Choroid plexus epithelial cell (primary cell): ENCODE results near the gene CEP44.

Source experiments
- DNase-seq: peaks from one replicate; pipeline ENCODE4 v3.0.0-alpha.2; 2010; ENCODE audit warnings: low read depth
- H3K4me3 ChIP-seq: 2 replicates; pipeline ENCODE4 v1.5.1; 2011; ENCODE audit warnings: low read depth, mild to moderate bottlenecking, control low read depth, low read length, moderate library complexity
- TF ChIP-seq, protein P1 (sequence below): conservative IDR thresholded peaks from 2 replicates; pipeline ENCODE4 v1.5.1; 2011; ENCODE audit warnings: low read depth, mild to moderate bottlenecking, control low read depth, inconsistent platforms, low read length, moderate library complexity

CEP44 gene, protein sequence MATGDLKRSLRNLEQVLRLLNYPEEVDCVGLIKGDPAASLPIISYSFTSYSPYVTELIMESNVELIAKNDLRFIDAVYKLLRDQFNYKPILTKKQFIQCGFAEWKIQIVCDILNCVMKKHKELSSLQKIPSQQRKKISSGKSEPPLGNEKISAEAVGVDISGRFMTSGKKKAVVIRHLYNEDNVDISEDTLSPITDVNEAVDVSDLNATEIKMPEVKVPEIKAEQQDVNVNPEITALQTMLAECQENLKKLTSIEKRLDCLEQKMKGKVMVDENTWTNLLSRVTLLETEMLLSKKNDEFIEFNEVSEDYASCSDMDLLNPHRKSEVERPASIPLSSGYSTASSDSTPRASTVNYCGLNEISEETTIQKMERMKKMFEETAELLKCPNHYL

DNA sequence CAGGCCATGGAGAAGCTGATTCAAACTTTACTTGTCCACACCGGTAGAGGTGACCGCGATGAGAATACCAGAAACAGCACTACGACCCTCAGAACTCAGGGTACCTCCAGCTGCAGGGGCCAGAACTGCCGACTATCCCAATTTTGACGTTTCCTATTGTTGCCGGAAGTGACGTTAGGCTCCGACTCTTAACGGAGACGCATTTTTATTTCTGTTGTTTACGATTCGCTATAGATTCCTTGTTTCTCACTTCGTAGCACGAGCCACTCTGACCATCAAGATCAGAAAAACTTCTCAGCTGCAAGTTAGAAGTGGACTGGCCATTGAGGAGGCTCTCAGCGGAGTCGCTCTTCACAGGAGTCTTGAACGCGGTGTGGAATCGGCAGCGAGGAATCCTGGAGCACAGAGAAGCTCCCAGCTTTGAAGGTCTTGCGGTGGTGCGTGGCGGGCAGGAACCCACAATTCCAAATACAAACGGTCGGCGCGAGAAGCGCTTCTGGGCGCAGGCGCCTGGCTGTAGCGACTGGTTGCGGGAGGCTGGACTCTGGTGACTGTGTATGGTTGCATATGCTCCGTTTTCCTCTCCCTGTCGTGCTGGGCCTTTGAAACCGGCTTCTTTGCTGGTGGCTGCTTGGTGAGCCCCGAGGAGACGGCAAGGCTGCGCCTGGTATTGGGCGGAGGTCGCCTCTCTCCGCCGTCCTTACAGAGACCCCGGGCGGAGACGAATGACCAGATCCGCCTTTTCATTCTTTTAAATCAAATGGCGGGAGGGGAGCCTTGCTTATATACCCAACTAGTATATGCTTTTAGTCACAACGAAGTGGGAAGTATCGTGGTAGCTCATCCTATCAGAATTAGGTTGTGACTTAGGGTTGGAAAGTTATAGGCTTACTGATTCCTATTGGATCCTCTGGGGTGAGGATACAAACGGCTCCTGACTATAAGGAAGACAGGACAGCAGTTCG, at the start of gene CEP44, which contains the start of gene FBXO8:
Gene CEP44, plus strand, starts transcription at position 405 of the 965 bp plus-strand sequence. CDS start 15,211 bp downstream, outside the sequence.
Gene FBXO8, minus strand, starts transcription at position 161 of the 965 bp plus-strand sequence. CDS start 20,575 bp downstream, outside the sequence.
- peak; percentile 81 for DNase-seq
- peak within 1 kb of the TSS; percentile 92 for H3K4me3 ChIP-seq
- TF ChIP-seq, protein P1, sequence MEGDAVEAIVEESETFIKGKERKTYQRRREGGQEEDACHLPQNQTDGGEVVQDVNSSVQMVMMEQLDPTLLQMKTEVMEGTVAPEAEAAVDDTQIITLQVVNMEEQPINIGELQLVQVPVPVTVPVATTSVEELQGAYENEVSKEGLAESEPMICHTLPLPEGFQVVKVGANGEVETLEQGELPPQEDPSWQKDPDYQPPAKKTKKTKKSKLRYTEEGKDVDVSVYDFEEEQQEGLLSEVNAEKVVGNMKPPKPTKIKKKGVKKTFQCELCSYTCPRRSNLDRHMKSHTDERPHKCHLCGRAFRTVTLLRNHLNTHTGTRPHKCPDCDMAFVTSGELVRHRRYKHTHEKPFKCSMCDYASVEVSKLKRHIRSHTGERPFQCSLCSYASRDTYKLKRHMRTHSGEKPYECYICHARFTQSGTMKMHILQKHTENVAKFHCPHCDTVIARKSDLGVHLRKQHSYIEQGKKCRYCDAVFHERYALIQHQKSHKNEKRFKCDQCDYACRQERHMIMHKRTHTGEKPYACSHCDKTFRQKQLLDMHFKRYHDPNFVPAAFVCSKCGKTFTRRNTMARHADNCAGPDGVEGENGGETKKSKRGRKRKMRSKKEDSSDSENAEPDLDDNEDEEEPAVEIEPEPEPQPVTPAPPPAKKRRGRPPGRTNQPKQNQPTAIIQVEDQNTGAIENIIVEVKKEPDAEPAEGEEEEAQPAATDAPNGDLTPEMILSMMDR: no peak

DNA sequence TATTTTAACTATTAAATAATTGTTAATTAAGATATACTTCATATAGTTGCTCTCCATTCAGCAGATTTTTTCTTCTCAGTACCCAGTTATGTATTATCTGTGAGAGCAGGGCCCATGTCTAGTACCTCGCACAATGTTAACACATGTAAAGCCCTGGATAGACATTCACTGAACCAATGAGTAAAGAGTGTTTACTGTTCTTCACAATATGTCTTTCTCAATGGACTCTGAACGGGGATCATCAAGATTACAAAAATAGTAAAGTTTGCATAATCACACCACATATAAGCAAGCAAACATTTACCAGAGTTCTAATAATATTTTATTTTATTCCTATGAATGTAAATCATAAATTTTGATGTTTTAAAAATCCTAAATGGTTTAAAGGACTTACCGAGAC, 47.4 kb upstream of the CEP44 start:
- H3K4me3 ChIP-seq: no peak overlapping the region
- no peak for DNase-seq
- TF ChIP-seq, protein P1: no peak

DNA sequence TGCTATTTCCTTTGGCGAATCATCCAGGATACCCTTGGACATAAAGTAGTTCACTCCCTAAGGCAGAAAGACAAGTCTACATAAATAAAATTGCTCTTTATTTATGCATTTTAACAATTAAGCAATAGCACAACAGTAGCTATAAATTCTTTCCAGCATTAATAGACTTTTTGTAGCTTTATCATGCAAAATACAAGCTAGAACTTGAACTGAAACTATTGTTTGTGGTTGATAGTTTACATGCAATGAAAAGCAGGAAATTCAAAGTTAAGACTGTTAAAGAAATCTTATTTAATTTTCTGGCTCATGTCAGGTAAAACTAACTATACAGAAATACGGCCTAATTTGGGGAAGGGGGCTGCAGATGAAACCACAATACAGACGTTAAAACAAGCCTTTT, 42.5 kb upstream of the CEP44 start:
- DNase-seq: no peak
- no peak overlapping the region for H3K4me3 ChIP-seq
- TF ChIP-seq, protein P1: no peak

DNA sequence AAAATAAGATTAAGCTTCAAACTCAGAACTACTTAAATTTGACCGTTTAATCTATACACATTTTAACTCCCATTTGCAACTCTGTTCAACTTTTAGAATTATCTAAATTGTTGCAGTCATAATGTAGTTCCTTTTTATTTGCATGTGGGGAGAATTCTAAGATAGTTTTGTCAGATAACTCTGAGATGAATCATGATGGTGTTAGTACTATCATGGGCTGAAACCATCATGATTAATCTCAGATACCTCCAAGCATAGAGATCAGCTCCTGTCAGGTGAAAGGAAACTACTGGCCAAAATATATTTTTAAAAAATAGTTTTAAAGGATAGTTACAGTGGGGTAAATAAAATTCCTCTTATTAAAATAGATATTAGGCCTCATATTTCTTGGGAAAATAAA, 39.3 kb upstream of the CEP44 start:
- TF ChIP-seq, protein P1: no peak

DNA sequence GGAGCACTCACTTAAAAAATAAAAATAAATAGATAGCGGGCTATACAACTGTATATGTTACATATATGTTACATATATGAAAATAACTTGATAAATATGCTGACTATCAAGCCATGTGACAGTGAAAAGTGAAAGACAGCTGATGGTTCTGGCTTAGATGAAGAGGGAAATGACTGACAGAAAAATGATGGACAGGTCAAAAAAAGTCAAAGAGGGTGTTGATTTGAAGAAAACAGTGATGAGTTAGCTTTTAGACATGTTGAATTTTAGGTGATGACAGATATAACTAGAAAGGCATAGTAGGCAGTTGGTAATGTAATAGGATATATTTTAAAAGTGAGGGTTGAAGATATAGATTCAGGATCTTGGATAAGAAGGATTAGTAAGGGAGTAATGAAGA, 38.0 kb upstream of the CEP44 start:
- no peak overlapping the region for H3K4me3 ChIP-seq
- TF ChIP-seq, protein P1: no peak
- DNase-seq: no peak

More for the DNA sequence above, 39.3 kb upstream of the CEP44 start:
- DNase-seq: peak; percentile 36
- H3K4me3 ChIP-seq: no peak overlapping the region

DNA sequence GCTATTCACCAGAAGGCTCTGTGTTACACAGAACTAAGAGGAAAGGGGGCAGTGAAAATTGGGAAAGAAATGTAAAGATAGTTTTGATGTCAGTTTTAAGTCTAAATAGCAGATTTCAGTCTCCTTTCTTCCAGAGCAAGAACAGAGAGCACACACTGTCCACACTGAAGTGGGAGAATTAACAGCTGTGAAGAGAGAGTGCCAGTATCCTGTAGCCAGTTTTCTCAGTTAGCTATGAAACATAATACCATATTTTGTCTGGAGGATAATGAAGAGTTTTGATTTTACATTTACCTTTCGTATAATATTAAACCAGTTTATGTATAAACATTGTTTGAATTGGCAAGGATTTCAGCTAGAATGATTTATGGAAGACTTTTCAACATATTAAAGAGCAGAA, 35.3 kb upstream of the CEP44 start:
- TF ChIP-seq, protein P1: no peak
- DNase-seq: no peak
- no peak overlapping the region for H3K4me3 ChIP-seq
